ENCODE results near the gene MRPL37. TPM values are rescaled to one million over a fixed set of nuclear protein-coding genes. Genes with fewer than 3 reads are reported as not detected.

Gene MRPL37
- total RNA-seq, 4 donors from 2014 or later: 63.2 to 83.3 (median 75.3) TPM

DNA sequence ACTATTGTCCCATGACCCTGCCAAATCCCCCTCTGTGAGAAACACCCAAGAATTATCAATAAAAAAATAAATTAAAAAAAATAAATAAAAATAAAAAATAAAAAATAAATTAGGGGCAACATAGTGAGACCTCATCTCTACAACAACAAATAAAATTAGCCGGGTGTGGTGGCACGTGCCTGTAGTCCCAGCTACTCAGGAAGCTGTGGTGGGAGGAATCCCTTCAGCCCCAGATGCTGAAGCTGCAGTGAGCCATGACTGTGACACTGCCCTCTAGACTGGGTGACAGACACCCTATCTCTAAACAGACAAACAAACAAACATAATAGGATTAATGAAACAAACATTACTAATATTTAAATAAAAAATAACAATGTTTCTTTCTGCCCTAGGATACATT lies 34.3 kb downstream of the MRPL37 start:
- Histone ChIP-seq H3K27me3 (no peaks in the 10 kb centered on the region), H3K36me3 (peaks cover 25% of the 10 kb centered on the region), H3K9me3 (no peaks in the 10 kb centered on the region), H3K4me1 (peaks cover 6% of the 10 kb centered on the region), H3K4me3 (no peak overlapping the region), H3K27ac (no peak overlapping the region)
- no peak for DNase-seq (ENCODE audit: low spot score in 2 of 2)
- TF ChIP-seq POLR2A (IDR thresholded peaks at IDR 0.05) (no peak), POLR2AphosphoS5 (IDR thresholded peaks at IDR 0.05) (no peak), EP300 (IDR thresholded peaks at IDR 0.05) (no peak)
- TF ChIP-seq, protein P1, sequence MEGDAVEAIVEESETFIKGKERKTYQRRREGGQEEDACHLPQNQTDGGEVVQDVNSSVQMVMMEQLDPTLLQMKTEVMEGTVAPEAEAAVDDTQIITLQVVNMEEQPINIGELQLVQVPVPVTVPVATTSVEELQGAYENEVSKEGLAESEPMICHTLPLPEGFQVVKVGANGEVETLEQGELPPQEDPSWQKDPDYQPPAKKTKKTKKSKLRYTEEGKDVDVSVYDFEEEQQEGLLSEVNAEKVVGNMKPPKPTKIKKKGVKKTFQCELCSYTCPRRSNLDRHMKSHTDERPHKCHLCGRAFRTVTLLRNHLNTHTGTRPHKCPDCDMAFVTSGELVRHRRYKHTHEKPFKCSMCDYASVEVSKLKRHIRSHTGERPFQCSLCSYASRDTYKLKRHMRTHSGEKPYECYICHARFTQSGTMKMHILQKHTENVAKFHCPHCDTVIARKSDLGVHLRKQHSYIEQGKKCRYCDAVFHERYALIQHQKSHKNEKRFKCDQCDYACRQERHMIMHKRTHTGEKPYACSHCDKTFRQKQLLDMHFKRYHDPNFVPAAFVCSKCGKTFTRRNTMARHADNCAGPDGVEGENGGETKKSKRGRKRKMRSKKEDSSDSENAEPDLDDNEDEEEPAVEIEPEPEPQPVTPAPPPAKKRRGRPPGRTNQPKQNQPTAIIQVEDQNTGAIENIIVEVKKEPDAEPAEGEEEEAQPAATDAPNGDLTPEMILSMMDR (IDR thresholded peaks at IDR 0.05): no peak
- WGBS: 83% methylated on average over 2 of the region's 2 CpGs

DNA sequence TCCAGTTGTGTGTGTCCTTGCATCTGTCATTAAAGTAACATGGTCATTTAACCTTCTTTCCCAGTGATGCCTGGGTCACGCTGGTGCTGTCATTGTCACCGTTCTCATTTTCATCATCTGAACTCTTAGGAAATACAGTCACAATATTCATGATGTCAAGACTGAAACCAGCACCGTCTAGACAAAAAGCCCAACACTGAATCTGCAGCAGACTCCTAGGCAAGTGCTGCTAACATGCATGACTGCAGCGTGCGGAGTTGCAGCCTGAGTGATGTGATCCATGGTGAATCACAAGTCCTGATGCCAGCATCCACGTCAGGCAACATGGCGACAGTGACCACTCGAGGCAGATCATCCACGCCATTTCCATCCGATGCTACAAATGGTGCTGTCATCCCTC lies 37.6 kb downstream of the MRPL37 start:
- Histone ChIP-seq H3K27ac (no peak overlapping the region), H3K9me3 (no peaks in the 10 kb centered on the region), H3K36me3 (peaks cover 51% of the 10 kb centered on the region), H3K4me3 (no peak overlapping the region), H3K4me1 (no peaks in the 10 kb centered on the region), H3K27me3 (no peaks in the 10 kb centered on the region)
- no peak for TF ChIP-seq POLR2A (IDR thresholded peaks at IDR 0.05)
- TF ChIP-seq, protein P1 (IDR thresholded peaks at IDR 0.05): no peak
- no peak for TF ChIP-seq EP300 (IDR thresholded peaks at IDR 0.05)
- TF ChIP-seq POLR2AphosphoS5 (IDR thresholded peaks at IDR 0.05): no peak
- 87% methylated on average over 10 of the region's 10 CpGs for WGBS
- DNase-seq (ENCODE audit: low spot score in 2 of 2): no peak

DNA sequence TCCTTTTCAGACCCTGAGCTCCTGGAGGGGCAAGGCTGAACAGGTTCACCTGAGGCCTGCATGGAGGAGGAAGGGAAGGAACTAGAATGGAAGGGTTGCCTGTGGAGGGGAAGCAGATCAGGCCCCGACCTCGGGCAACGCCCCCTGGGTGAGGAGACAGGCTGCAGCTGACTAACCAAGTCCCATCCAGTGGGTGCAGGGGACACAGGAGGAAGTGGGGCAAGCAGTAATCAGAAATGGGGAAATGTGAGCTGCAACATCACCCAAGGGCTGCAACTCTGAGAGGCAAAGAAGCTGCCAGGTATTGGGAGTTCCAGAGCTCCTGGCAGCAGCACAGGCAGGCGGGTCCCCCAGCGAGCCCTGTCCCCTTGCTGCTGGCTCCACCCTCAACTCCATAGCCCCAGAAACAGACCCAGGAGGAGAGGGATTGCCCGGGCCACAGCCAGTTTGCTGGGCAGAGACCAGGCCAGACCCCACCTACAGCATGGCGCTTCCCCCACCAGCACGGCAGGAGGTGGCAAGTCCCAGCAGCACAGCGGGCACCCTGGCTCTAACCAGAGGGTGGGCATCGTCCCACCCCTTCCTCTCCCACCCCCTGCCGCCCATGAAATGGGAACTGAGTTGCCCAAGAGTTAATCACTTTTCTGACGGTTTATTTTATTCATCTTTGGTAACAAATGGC lies 38.5 kb downstream of the MRPL37 start:
- 74% methylated on average over 11 of the region's 12 CpGs for WGBS
- Histone ChIP-seq H3K36me3 (peaks cover 56% of the 10 kb centered on the region), H3K27me3 (no peaks in the 10 kb centered on the region), H3K4me3 (no peak overlapping the region), H3K9me3 (no peaks in the 10 kb centered on the region), H3K4me1 (no peaks in the 10 kb centered on the region), H3K27ac (no peak overlapping the region)
- DNase-seq (ENCODE audit: low spot score in 2 of 2): no peak
- TF ChIP-seq POLR2A (IDR thresholded peaks at IDR 0.05) (no peak), EP300 (IDR thresholded peaks at IDR 0.05) (no peak)
- TF ChIP-seq, protein P1 (IDR thresholded peaks at IDR 0.05): no peak

DNA sequence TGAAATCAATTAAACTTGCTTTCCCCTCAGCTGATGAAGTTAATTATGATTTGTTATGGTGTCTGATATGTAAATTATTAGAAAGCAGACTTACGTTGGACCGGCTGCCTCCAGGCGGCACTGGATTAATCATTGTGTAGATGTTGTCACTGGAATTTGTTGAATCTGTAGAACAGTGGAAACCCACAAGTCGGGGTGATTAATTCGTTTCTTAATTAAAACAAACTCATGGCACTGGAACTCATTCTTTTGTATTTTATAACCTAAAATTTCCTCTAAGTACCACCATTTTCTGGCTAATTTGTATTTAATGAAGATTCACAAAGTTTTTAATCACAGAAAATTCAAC lies 39.0 kb downstream of the MRPL37 start:
- H3K27me3 ChIP-seq: no peaks in the 10 kb centered on the region
- no peak overlapping the region for H3K4me3 ChIP-seq
- no peaks in the 10 kb centered on the region for H3K9me3 ChIP-seq
- no peaks in the 10 kb centered on the region for H3K4me1 ChIP-seq
- H3K36me3 ChIP-seq: peaks cover 56% of the 10 kb centered on the region
- no peak overlapping the region for H3K27ac ChIP-seq
- WGBS: 81% methylated on average over 5 of the region's 5 CpGs
- DNase-seq (ENCODE audit: low spot score in 2 of 2): no peak
- TF ChIP-seq POLR2A (IDR thresholded peaks at IDR 0.05) (no peak), EP300 (IDR thresholded peaks at IDR 0.05) (no peak), POLR2AphosphoS5 (IDR thresholded peaks at IDR 0.05) (no peak)
- TF ChIP-seq, protein P1 (IDR thresholded peaks at IDR 0.05): no peak

DNA sequence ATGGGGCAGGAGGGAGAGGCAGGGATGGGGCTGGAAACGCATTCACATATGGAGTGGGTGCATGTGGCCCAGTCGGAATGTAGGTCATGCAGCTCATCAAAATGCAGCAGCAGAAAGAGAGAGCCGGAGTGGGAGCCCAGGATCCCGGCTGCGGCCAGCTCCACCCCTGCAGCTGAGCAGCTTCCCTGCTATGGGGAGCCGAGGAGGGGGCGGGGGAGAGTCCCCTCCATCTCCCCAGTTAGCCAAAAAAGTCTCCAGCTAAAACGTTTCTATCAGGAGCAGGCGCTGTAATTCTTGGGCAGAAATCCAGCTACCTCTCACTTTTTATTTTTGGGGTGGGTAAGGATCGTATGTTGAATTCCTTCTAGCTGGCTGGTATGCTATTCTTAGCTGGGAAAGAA lies 39.7 kb downstream of the MRPL37 start:
- no peak overlapping the region for H3K4me3 ChIP-seq
- no peak overlapping the region for H3K27ac ChIP-seq
- TF ChIP-seq POLR2A (IDR thresholded peaks at IDR 0.05): no peak
- no peak for TF ChIP-seq EP300 (IDR thresholded peaks at IDR 0.05)
- TF ChIP-seq POLR2AphosphoS5 (IDR thresholded peaks at IDR 0.05): no peak
- TF ChIP-seq, protein P1 (IDR thresholded peaks at IDR 0.05): no peak
- no peak for DNase-seq (ENCODE audit: low spot score in 2 of 2)
- no peaks in the 10 kb centered on the region for H3K4me1 ChIP-seq
- H3K9me3 ChIP-seq: no peaks in the 10 kb centered on the region
- peaks cover 60% of the 10 kb centered on the region for H3K36me3 ChIP-seq
- WGBS: 72% methylated on average over 8 of the region's 10 CpGs
- H3K27me3 ChIP-seq: no peaks in the 10 kb centered on the region

Measured in suprapubic skin (tissue), 4 donors.